Measurements from ENCODE around the gene PDHA1.

The PDHA1 gene

GRCh38 chrX:19386679-19387078 lies 43.0 kb downstream of the PDHA1 start:
- no peak for DNase-seq (ENCODE audit: low read depth, low spot score)
- TF ChIP-seq CTCF (IDR thresholded peaks at IDR 0.05; ENCODE audit: low read depth, low read length), result no peak
- H3K4me3 ChIP-seq (ENCODE audit: low read depth, low read length), result no peak overlapping the region
- in situ Hi-C loops (cut with HindIII; ENCODE audit: low sequenced_read_pairs), result no loop called here

DNA sequence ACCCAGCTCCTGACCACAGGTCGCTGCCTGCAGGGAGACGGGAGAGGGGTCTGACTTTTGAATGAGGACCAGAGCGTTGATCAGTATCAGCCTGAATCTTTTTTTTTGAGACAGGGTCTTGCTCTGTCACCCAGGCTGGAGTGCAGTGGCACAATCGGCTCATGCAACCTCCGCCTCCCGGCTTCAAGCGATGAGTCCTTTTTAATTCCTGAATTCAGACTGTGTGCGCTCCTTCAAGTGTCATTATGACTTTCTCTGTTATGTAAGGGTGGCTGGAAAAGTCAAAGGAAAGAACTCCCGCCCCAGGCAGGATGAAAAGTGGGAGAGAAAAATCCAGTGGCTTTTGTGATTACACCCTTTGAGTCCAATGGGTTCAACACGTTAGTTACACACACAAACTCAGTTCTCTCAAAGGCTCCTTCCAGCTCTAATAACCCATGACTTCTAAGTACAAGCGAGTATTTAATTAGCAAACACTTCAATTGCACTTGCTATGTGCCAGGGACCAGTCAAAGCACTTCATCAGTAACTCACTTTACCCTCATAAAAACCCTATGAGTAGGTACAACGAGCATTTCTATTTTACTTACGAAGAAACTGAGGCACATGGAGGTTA lies 44.4 kb downstream of the PDHA1 start:
- no peak for DNase-seq (ENCODE audit: low read depth, low spot score)
- H3K4me3 ChIP-seq (ENCODE audit: low read depth, low read length), result no peak overlapping the region
- TF ChIP-seq CTCF (IDR thresholded peaks at IDR 0.05; ENCODE audit: low read depth, low read length), result no peak
- in situ Hi-C loops (cut with HindIII; ENCODE audit: low sequenced_read_pairs), result no loop called here

- no peak for TF ChIP-seq CTCF (IDR thresholded peaks at IDR 0.05; ENCODE audit: low read depth, low read length)
- no peak for DNase-seq (ENCODE audit: low read depth, low spot score)
- no peak overlapping the region for H3K4me3 ChIP-seq (ENCODE audit: low read depth, low read length)
- in situ Hi-C loops (cut with HindIII; ENCODE audit: low sequenced_read_pairs), result no loop called here
Observed at GRCh38 chrX:19388741-19389140, 45.0 kb downstream of the PDHA1 start.

- no peak for TF ChIP-seq CTCF (IDR thresholded peaks at IDR 0.05; ENCODE audit: low read depth, low read length)
- in situ Hi-C loops (cut with HindIII; ENCODE audit: low sequenced_read_pairs), result no loop called here
- no peak for DNase-seq (ENCODE audit: low read depth, low spot score)
- no peak overlapping the region for H3K4me3 ChIP-seq (ENCODE audit: low read depth, low read length)
Observed at GRCh38 chrX:19389227-19389845, 45.6 kb downstream of the PDHA1 start.

DNA sequence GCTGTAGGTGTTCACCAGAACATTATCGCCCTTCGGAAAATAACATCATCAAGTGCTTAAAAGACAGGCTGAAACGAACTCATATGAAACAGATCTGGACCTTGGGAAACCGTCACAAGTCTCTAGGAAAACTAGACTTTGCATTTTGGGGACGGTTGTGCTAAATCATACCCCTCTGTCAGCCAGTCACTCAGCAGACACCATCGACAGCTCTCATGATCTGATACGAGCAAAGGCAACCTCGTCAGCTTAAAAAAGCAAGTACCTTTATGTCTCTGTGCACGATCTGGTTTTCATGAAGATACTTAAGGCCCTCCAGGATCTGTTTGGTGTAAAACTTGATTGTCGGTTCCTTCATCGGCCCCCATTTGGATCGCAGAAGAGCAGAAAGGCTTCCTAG lies 48.4 kb downstream of the PDHA1 start:
- in situ Hi-C loops (cut with HindIII; ENCODE audit: low sequenced_read_pairs), result no loop called here
- no peak overlapping the region for H3K4me3 ChIP-seq (ENCODE audit: low read depth, low read length)
- DNase-seq (ENCODE audit: low read depth, low spot score), result no peak
- no peak for TF ChIP-seq CTCF (IDR thresholded peaks at IDR 0.05; ENCODE audit: low read depth, low read length)

DNA sequence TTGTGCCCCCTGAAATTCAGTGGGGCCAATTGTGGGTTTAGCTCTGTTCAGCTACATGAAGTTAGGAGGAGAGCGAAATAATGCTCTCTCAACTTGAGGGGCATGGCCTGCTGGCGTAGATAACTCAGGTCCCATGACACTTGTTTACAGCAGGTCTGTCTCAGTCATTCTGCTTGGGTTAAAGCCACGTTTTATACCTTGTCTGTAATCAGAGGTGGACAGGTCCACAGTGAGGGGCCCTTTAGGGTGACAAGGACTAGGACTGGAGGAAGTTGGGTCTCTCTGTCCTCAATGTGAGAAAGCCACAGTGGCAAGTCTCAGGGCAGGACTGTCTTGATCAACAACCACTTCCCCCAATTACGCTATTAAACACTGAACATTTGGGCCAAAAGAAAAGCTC lies 49.0 kb downstream of the PDHA1 start:
- DNase-seq (ENCODE audit: low read depth, low spot score), result no peak
- TF ChIP-seq CTCF (IDR thresholded peaks at IDR 0.05; ENCODE audit: low read depth, low read length), result no peak
- in situ Hi-C loops (cut with HindIII; ENCODE audit: low sequenced_read_pairs), result no loop called here
- no peak overlapping the region for H3K4me3 ChIP-seq (ENCODE audit: low read depth, low read length)

Data from astrocyte of the spinal cord (primary cell).